Measurements from ENCODE around the gene NINJ2. TPM values are rescaled to one million over a fixed set of nuclear protein-coding genes. Genes with fewer than 3 reads are reported as not detected.
A peak's percentile ranks its signal among the peaks of the same experiment; 100 is the strongest.

The NINJ2 gene
- total and polyA plus RNA-seq, 10 donors, result 6.6 to 18.8 (median 10.2) TPM

- intact Hi-C loops (cut with DNase I; ENCODE audit: low total_unique reads), result no loop called here
- H3K9me3 ChIP-seq, result no peaks in the 10 kb centered on the region
- TF ChIP-seq POLR2AphosphoS5 (IDR thresholded peaks at IDR 0.05) (no peak), CTCF (IDR thresholded peaks at IDR 0.05 in 8 of 11, conservative IDR thresholded peaks at IDR 0.05 in 3 of 11) (no peak), POLR2A (IDR thresholded peaks at IDR 0.05) (no peak)
- H3K27ac ChIP-seq, result peak overlapping the region in 2 of 8 donors; percentile 5 to 18
- H3K36me3 ChIP-seq, result no peaks in the 10 kb centered on the region
- WGBS, 5 donors, result 79 to 86% (median 81%) methylated on average over 12 to 13 of the region's 13 CpGs
- DNase-seq, result no peak
- H3K27me3 ChIP-seq (replicated peaks in 1 of 7), result no peaks in the 10 kb centered on the region
- peaks cover 0 to 70% (median 36%) of the 10 kb centered on the region in 6 donors for H3K4me1 ChIP-seq
- H3K4me3 ChIP-seq, result no peak overlapping the region
These were observed 35.1 kb downstream of the NINJ2 start for GRCh38 chr12:627863-628741.

GRCh38 chr12:627285-627684 is 36.0 kb downstream of the NINJ2 start:
- TF ChIP-seq POLR2A (IDR thresholded peaks at IDR 0.05) (no peak), POLR2AphosphoS5 (IDR thresholded peaks at IDR 0.05) (no peak), CTCF (IDR thresholded peaks at IDR 0.05 in 8 of 11, conservative IDR thresholded peaks at IDR 0.05 in 3 of 11) (no peak)
- Histone ChIP-seq H3K27ac (peak overlapping the region in 2 of 8 donors; percentile 5 to 18), H3K27me3 (replicated peaks in 1 of 7) (no peaks in the 10 kb centered on the region), H3K4me3 (no peak overlapping the region), H3K9me3 (no peaks in the 10 kb centered on the region), H3K4me1 (peaks cover 0 to 70% (median 40%) of the 10 kb centered on the region in 6 donors), H3K36me3 (no peaks in the 10 kb centered on the region)
- DNase-seq, result no peak
- WGBS, 5 donors, result 89 to 99% (median 93%) methylated on average over 4 of the region's 4 CpGs
- intact Hi-C loops (cut with DNase I; ENCODE audit: low total_unique reads), result no loop called here

- intact Hi-C loops (cut with DNase I; ENCODE audit: low total_unique reads), result no loop called here
- Histone ChIP-seq H3K27ac (no peak overlapping the region), H3K9me3 (no peaks in the 10 kb centered on the region), H3K4me1 (peaks cover 0 to 70% (median 39%) of the 10 kb centered on the region in 6 donors), H3K36me3 (no peaks in the 10 kb centered on the region), H3K4me3 (no peak overlapping the region), H3K27me3 (replicated peaks in 1 of 7) (no peaks in the 10 kb centered on the region)
- TF ChIP-seq POLR2A (IDR thresholded peaks at IDR 0.05) (no peak), CTCF (IDR thresholded peaks at IDR 0.05 in 8 of 11, conservative IDR thresholded peaks at IDR 0.05 in 3 of 11) (no peak), POLR2AphosphoS5 (IDR thresholded peaks at IDR 0.05) (no peak)
- 96 to 100% (median 98%) methylated on average over 3 of the region's 3 CpGs for WGBS, 5 donors
- DNase-seq, result no peak
These were observed 37.2 kb downstream of the NINJ2 start for GRCh38 chr12:625998-626397.

GRCh38 chr12:623865-624372 is 39.3 kb downstream of the NINJ2 start:
- no peaks in the 10 kb centered on the region for H3K9me3 ChIP-seq
- peaks cover 0 to 73% (median 40%) of the 10 kb centered on the region in 6 donors for H3K4me1 ChIP-seq
- 88 to 94% (median 89%) methylated on average over 4 of the region's 4 CpGs for WGBS, 5 donors

More at GRCh38 chr12:623865-624372, 39.3 kb downstream of the NINJ2 start:
- Histone ChIP-seq H3K27me3 (replicated peaks in 1 of 7) (no peaks in the 10 kb centered on the region), H3K36me3 (no peaks in the 10 kb centered on the region), H3K4me3 (peak overlapping the region in 1 of 8 donors; percentile 1), H3K27ac (peak overlapping the region in 5 of 8 donors; percentile 62 to 92 (median 79))
- no peak for TF ChIP-seq POLR2AphosphoS5 (IDR thresholded peaks at IDR 0.05)
- TF ChIP-seq POLR2A (IDR thresholded peaks at IDR 0.05), result no peak
- no peak for TF ChIP-seq CTCF (IDR thresholded peaks at IDR 0.05 in 8 of 11, conservative IDR thresholded peaks at IDR 0.05 in 3 of 11)
- no peak for DNase-seq
- intact Hi-C loops (cut with DNase I; ENCODE audit: low total_unique reads), result no loop called here
